ENCODE results near the gene CD247.

Gene CD247

GRCh38 chr1:167553136-167554027 is 35.1 kb upstream of the CD247 start, which contains the start of gene CREG1:
Gene CREG1, minus strand, starts transcription at chr1:167553762.
- Histone ChIP-seq H3K27me3 (ENCODE audit: control insufficient read depth, insufficient read depth, low read length) (no peaks in the 10 kb centered on the region), H3K4me2 (ENCODE audit: low read length) (peak within 1 kb of the TSS; percentile 83), H3K4me3 (ENCODE audit: low read length) (peak within 1 kb of the TSS; percentile 84), H3K9ac (ENCODE audit: low read depth, low read length) (peak within 1 kb of the TSS; percentile 60), H3K9me3 (replicated peaks; ENCODE audit: low read length) (no peaks in the 10 kb centered on the region), H3K4me1 (ENCODE audit: control insufficient read depth, insufficient read depth, low read length) (peaks cover 12% of the 10 kb centered on the region), H3K36me3 (ENCODE audit: insufficient read depth, low read length) (no peaks in the 10 kb centered on the region)

DNA sequence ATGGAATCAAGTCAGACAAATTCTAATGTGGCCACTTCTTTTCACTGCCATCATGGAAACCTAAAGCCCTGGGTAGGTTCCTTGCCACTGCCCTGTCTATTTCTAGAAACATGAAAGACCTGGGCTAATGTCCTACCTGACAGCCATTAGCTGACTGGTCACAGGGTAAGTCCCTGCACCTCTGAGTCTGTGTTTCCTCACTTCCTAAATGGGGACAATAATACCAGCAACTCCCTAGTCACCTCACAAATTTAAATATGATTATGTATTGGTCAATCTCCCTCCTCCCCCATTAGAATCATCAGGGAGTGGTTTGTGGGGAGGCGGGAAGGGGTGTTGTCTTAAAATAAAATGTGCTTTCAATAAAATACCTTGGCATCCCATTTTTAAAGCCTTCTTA is 33.0 kb upstream of the CD247 start:
- H3K27me3 ChIP-seq (ENCODE audit: control insufficient read depth, insufficient read depth, low read length), result no peaks in the 10 kb centered on the region

GRCh38 chr1:167548059-167548932 is 30.0 kb upstream of the CD247 start:
- Histone ChIP-seq H3K4me1 (ENCODE audit: control insufficient read depth, insufficient read depth, low read length) (peaks cover 5% of the 10 kb centered on the region), H3K4me3 (ENCODE audit: low read length) (no peak overlapping the region), H3K36me3 (ENCODE audit: insufficient read depth, low read length) (no peaks in the 10 kb centered on the region), H3K4me2 (ENCODE audit: low read length) (peak overlapping the region; percentile 8), H3K9ac (ENCODE audit: low read depth, low read length) (peak overlapping the region; percentile 36), H3K27me3 (ENCODE audit: control insufficient read depth, insufficient read depth, low read length) (no peaks in the 10 kb centered on the region), H3K9me3 (replicated peaks; ENCODE audit: low read length) (no peaks in the 10 kb centered on the region)

More for the DNA sequence above, 33.0 kb upstream of the CD247 start:
- Histone ChIP-seq H3K36me3 (ENCODE audit: insufficient read depth, low read length) (no peaks in the 10 kb centered on the region), H3K9ac (ENCODE audit: low read depth, low read length) (no peak overlapping the region), H3K9me3 (replicated peaks; ENCODE audit: low read length) (no peaks in the 10 kb centered on the region), H3K4me1 (ENCODE audit: control insufficient read depth, insufficient read depth, low read length) (peaks cover 12% of the 10 kb centered on the region), H3K4me3 (ENCODE audit: low read length) (no peak overlapping the region), H3K4me2 (ENCODE audit: low read length) (no peak overlapping the region)

GRCh38 chr1:167546935-167547334 is 28.6 kb upstream of the CD247 start:
- Histone ChIP-seq H3K9ac (ENCODE audit: low read depth, low read length) (no peak overlapping the region), H3K4me3 (ENCODE audit: low read length) (no peak overlapping the region), H3K9me3 (replicated peaks; ENCODE audit: low read length) (no peaks in the 10 kb centered on the region), H3K4me2 (ENCODE audit: low read length) (no peak overlapping the region), H3K4me1 (ENCODE audit: control insufficient read depth, insufficient read depth, low read length) (peaks cover 5% of the 10 kb centered on the region), H3K36me3 (ENCODE audit: insufficient read depth, low read length) (no peaks in the 10 kb centered on the region), H3K27me3 (ENCODE audit: control insufficient read depth, insufficient read depth, low read length) (no peaks in the 10 kb centered on the region)

DNA sequence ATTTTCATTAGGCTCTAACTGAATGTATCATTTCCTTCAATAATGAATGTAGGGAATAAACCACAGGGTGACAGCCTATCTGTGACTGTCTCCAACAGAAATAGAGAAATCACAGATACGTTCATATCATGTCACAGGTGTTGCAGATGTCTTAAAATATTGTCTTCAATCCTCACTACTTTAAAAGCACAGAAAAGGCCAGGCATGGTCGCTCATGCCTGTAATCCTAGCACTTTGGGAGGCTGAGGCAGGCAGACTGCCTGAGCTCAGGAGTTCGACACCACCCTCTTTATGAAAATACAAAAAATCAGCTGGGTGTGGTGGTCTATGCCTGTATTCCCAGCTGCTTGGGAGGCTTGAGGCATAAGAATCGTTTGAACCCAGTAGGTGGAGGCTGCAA is 27.0 kb upstream of the CD247 start:
- Histone ChIP-seq H3K4me2 (ENCODE audit: low read length) (no peak overlapping the region), H3K4me1 (ENCODE audit: control insufficient read depth, insufficient read depth, low read length) (peaks cover 5% of the 10 kb centered on the region), H3K9me3 (replicated peaks; ENCODE audit: low read length) (no peaks in the 10 kb centered on the region), H3K27me3 (ENCODE audit: control insufficient read depth, insufficient read depth, low read length) (no peaks in the 10 kb centered on the region), H3K9ac (ENCODE audit: low read depth, low read length) (no peak overlapping the region), H3K36me3 (ENCODE audit: insufficient read depth, low read length) (no peaks in the 10 kb centered on the region), H3K4me3 (ENCODE audit: low read length) (no peak overlapping the region)

DNA sequence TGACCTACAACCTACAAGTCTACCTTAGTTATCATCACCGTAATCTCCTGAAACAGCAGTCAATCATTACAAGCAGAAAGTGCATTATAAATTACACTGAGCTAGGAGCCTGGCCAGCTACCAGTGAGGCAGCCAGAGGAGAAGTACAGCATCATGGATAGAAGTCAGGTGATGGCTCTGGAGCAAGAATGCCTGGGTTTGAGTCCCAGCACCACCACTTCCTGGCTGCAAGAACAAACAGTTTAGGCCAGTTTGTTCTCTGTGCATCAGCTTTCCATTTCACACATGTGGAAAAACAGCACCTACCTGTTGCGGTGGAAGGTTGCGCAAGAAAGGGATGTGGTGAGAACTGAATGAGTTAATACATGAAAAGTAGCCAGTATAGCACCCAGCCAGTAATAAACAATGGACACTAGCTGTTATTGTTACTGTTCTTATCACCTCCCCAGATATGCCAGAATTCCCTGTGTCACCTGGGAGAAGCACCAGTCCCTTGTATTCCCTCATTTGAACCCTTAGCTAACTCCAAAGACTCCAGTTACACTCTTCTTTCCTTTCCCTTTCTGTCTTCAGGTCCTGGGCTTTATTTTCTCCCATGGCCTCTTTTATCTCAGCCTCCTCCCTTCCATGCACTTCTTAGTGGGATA is 26.2 kb upstream of the CD247 start:
- no peaks in the 10 kb centered on the region for H3K27me3 ChIP-seq (ENCODE audit: control insufficient read depth, insufficient read depth, low read length)
- H3K9ac ChIP-seq (ENCODE audit: low read depth, low read length), result no peak overlapping the region
- H3K4me2 ChIP-seq (ENCODE audit: low read length), result no peak overlapping the region
- H3K36me3 ChIP-seq (ENCODE audit: insufficient read depth, low read length), result no peaks in the 10 kb centered on the region
- no peak overlapping the region for H3K4me3 ChIP-seq (ENCODE audit: low read length)
- H3K9me3 ChIP-seq (replicated peaks; ENCODE audit: low read length), result no peaks in the 10 kb centered on the region
- H3K4me1 ChIP-seq (ENCODE audit: control insufficient read depth, insufficient read depth, low read length), result peaks cover 5% of the 10 kb centered on the region

DNA sequence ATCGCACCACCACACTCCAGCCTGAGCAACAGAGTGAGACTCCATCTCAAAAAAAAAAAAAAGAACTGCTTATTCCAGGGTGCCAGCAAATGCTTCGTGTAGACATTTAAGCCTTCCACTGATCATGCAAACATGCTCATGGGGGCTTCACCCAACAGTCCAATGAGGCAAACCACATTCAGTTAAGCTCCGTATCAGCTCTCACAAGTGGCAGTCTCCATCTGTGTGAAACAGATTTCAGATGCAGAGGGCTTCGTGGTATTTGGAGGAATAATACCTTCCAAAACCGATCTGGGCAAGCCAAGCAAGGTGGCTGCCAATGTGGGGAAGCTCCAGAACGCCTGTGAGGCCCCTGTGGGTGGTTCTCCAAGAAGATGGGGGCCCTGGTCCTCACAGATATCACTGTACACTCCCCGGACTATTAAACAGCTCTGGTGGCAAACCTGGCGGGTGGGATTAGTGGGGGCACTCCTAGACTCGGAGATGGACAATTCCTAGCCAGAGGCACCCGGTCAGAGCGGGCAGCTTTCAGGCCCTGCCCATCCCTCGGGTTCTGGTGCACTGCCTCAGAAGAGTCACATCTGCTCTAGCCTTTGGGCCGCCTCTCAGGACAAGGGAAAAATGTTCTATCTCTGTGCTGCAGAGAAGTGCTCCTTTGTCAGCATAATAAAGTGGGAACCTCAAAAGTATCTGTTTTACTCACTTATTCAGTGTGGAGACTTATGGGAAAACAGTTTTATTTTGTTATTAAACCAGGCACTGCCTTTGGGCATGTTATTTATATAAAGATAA is 25.1 kb upstream of the CD247 start:
- no peak overlapping the region for H3K9ac ChIP-seq (ENCODE audit: low read depth, low read length)
- no peak overlapping the region for H3K4me3 ChIP-seq (ENCODE audit: low read length)
- H3K9me3 ChIP-seq (replicated peaks; ENCODE audit: low read length), result no peaks in the 10 kb centered on the region
- no peaks in the 10 kb centered on the region for H3K36me3 ChIP-seq (ENCODE audit: insufficient read depth, low read length)
- H3K4me1 ChIP-seq (ENCODE audit: control insufficient read depth, insufficient read depth, low read length), result peaks cover under 1% of the 10 kb centered on the region
- H3K27me3 ChIP-seq (ENCODE audit: control insufficient read depth, insufficient read depth, low read length), result no peaks in the 10 kb centered on the region
- H3K4me2 ChIP-seq (ENCODE audit: low read length), result no peak overlapping the region

GRCh38 chr1:167542109-167543032 is 24.0 kb upstream of the CD247 start:
- H3K36me3 ChIP-seq (ENCODE audit: insufficient read depth, low read length), result no peaks in the 10 kb centered on the region
- no peaks in the 10 kb centered on the region for H3K9me3 ChIP-seq (replicated peaks; ENCODE audit: low read length)
- no peaks in the 10 kb centered on the region for H3K27me3 ChIP-seq (ENCODE audit: control insufficient read depth, insufficient read depth, low read length)
- no peaks in the 10 kb centered on the region for H3K4me1 ChIP-seq (ENCODE audit: control insufficient read depth, insufficient read depth, low read length)
- H3K4me3 ChIP-seq (ENCODE audit: low read length), result no peak overlapping the region
- H3K9ac ChIP-seq (ENCODE audit: low read depth, low read length), result no peak overlapping the region
- no peak overlapping the region for H3K4me2 ChIP-seq (ENCODE audit: low read length)

DNA sequence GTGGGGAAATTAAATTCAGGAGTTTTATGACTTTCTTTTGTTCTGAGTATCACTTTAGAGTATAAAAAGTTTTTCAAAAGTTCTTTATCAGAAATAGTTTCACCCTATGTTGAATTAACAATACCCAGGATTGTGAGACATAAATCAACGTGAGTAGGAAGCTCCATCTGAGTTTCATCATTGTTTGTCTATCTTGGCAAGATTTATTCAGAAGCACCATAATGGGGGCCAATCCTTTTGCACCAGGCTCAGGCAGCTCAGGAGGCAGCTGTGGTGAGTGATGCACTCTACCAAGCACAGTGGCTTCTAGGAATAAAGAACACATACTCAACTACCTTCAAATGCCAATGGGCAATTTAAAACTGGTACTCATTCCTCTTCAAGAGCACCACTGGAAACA is 23.3 kb upstream of the CD247 start:
- no peak overlapping the region for H3K4me3 ChIP-seq (ENCODE audit: low read length)
- no peaks in the 10 kb centered on the region for H3K4me1 ChIP-seq (ENCODE audit: control insufficient read depth, insufficient read depth, low read length)
- H3K9me3 ChIP-seq (replicated peaks; ENCODE audit: low read length), result no peaks in the 10 kb centered on the region
- H3K9ac ChIP-seq (ENCODE audit: low read depth, low read length), result no peak overlapping the region
- H3K36me3 ChIP-seq (ENCODE audit: insufficient read depth, low read length), result no peaks in the 10 kb centered on the region
- peaks cover 3% of the 10 kb centered on the region for H3K27me3 ChIP-seq (ENCODE audit: control insufficient read depth, insufficient read depth, low read length)
- no peak overlapping the region for H3K4me2 ChIP-seq (ENCODE audit: low read length)

DNA sequence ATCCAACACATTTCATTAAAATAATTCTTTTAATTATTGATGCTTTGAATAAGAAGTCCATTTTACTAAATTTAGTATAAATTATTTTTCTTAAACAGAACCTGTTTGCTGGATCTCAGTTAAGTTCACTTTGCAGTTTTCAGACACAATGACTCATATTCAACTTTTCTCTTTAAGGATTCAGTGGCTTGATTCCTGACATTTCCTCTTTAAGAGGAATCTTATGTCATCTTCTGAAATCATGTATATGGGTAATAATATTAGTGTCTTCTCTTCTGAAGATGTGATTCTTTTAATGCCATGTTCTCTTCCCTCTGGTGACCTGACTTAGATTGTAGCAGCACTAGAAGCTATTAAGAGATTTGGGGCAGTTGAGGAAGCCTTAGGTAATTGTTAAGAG is 22.7 kb upstream of the CD247 start:
- Histone ChIP-seq H3K27me3 (ENCODE audit: control insufficient read depth, insufficient read depth, low read length) (peaks cover 3% of the 10 kb centered on the region), H3K9me3 (replicated peaks; ENCODE audit: low read length) (no peaks in the 10 kb centered on the region), H3K4me1 (ENCODE audit: control insufficient read depth, insufficient read depth, low read length) (no peaks in the 10 kb centered on the region), H3K4me3 (ENCODE audit: low read length) (no peak overlapping the region), H3K36me3 (ENCODE audit: insufficient read depth, low read length) (no peaks in the 10 kb centered on the region), H3K9ac (ENCODE audit: low read depth, low read length) (no peak overlapping the region), H3K4me2 (ENCODE audit: low read length) (no peak overlapping the region)
